Fibroblast of skin of right biceps (primary cell): ENCODE measurements around the gene ADPRHL1.

Experiments
- DNase-seq: peaks from one replicate; pipeline ENCODE4 v3.0.0-alpha.2; 2013

ADPRHL1 gene

DNA sequence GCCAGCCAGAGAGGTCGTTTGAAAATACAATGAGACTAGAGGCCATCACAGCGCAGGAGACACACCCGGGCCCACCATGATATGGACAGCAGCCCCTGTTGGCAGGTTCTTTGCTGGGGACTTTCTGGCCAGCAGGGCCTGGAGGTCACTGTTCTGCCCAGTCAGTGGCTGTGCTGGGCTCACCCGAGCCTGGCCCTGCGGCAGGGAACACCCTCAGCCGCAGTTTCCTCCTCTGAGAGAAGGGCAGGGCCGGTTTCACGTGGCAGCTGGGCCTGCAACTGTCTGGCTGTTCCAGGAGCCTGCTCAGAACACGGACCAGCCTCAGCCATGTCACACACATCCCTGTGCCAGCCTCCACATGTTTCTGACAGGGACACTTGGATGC lies 39.4 kb downstream of the ADPRHL1 start:
- no peak for DNase-seq

DNA sequence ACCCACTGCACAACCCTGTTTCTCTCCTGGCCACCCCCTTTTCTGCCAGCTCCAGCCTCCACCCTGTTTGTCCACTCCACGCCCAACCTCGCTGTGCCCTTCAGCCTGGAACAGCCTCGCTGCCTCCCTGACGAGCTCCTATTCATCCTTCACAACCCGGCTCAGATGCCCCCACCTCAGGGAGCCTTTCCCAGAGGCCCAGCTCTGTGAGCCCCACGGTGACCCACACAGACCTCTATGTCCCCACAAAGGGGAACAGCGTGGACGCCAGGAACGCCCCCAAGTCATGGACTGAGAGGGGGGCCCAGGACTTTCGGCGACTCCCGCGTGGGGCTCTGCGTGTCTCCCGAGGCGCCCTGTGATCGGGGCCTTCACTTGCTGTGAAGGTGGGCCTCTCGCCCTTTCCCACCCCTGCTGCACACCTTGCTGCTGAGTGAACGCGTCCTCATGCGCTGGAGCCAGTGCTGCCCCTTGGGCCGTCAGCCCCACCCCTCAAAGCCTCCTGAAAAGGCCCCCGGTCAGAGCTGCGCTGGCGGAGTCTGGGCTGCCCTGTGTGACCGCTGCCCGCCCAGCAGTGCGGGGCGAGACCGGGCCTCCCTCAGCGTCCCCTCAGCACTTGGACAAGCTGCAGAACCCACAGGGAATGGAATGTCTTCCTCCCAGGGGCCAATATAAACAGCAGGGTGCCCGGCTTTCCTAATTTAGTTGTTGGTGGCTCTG lies 40.0 kb downstream of the ADPRHL1 start:
- no peak for DNase-seq

DNA sequence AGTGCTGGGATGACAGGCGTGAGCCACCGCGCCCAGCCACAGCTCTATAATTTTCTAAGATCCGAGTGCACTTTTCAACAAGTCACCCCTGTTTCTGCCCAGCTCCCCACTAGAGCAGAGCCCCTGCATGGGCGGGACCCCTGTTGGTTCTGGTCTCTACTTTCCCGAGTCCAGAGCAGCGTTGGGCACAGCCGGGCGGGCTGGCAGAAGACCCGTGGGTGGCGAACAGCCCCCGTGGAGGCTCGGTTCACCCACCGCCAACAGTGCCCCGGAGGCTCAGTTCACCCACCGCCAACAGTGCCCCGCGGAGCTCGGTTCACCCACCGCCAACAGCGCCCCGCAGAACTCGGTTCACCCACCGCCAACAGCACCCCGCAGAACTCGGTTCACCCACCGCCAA lies 40.8 kb downstream of the ADPRHL1 start:
- DNase-seq = no peak

DNA sequence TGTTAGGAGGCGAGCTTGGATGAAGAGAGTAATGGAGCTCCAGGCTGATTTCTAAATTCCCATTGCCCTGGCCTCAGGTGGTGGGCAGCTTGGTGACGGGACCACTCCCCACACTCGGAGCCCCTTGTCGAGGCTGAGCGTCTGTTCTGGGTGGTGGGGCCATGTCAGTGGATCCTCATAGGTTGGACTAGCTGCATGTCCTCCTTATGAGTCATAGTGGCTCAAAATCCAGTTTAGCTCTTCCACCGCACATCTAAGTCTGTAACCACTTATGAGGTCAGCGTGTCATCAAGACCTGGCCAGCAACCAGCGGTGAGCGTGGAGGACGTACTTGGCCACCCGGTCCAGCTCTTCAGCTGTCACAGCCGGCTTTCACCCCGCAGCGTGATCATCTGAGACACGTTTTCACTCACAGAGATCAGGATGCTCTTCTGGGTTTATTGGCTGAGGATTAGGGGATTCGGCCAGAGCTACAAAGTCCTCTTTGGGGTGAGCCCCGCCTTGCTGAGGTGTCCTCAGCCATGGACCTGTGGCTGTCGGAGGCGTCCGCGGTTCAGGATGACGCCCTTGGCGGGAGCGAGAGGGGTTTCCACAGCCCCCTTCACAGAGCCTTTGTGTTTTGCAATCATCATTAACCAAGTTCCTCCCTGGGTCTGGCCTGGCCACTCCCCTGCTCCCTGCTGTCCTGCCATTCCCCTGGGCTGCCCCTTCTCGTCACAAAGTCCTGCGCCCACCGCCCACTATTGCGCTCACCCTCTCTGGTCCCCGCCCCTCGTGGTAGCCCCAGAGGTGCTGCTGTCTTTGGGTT lies 41.9 kb downstream of the ADPRHL1 start:
- peak; percentile 93 for DNase-seq

DNA sequence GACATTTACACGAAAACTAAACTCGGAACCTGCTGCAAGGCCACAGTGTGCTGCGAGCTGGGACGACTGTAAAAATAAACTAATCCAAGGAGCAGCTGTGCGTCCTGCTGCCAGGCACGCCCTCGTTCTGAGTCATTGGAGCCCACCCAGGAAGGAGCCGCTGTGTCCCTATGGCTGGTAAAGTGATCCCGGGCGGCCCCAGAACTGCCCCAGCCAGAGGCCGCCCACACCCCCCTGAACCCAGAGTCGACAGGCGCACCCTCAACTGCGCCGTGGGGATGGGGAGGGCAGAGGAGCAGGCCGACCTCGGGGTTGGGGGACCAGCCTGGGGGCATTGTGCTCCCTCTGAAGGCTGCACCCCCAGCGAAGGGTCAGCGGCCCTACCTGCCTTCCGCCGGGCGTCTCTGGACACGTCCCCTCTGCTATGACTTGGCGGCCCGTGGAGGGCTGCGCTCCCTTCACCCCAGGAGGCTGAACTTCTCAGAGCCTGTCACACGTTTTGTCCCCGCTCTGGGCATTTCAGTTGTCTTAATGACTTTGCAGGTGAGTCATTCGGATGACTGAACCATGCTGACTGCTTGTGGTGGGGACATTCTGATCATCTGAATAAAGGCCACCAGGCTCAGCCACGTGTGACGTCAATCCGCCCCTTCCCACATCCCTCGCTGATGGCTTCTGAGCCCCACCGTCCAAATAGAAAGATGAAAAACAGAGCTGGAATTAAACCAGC lies 42.7 kb downstream of the ADPRHL1 start:
- peak; percentile 93 for DNase-seq

DNA sequence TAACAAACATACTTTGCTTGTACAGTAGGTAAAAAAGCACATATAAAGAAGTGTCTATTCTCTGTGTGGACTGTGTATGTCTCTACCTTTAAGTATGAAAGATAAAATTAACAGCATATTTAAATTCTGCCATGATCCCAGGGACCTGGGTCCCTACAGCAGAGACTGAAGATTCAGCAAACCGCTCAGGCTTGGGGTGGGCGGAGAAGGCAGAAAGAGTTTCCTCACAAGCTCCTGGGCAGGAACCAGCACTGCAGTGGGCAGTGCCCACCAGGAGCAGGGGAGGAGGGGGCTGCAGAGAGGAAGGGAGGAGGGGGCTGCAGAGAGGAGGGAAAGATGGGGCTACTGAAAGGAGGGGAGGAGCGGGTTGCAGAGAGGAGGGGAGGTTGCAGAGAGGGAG lies 44.7 kb downstream of the ADPRHL1 start:
- DNase-seq = no peak

DNA sequence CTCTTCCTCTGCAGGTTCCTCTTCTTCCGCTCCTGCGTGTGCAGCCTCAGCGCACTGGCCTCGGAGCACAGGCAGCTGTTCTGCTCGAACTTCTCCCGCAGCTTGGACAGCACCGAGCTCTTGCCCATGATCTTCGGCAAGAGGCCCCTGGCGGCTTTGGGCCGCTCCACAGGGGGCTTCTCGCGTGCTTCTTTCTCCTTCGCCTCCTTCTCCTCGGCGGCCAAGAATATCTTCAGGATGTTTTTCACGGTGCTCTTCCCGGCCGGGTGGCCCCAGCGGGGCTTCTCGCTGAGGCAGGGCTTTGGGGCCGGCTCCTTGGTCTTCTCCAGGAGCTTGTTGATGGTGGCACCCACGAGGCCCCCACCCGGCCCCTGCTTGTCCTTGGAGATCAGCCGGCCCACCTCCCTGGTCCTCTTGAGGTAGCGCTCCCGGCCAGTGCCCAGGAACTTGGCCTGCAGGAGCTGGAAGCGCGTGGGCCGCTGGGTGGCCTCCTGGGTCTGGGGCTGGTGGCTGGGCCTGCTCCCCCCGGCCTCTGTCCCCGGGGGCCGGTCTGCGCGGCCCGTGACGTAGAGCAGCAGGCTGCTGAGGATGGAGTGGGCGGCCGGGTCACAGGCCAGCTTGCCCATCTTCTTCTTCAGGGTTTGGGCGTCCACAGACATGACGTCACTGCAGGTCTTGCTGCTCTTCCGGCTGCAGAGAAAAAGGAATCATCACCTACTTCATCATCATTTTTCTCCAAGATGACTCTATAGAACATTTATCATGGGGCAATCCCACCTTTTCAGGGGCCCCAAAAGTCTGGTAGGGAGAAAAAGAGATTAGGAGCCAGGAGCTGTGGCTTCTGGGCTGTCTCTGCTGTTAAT lies 45.5 kb downstream of the ADPRHL1 start:
- DNase-seq = no peak

DNA sequence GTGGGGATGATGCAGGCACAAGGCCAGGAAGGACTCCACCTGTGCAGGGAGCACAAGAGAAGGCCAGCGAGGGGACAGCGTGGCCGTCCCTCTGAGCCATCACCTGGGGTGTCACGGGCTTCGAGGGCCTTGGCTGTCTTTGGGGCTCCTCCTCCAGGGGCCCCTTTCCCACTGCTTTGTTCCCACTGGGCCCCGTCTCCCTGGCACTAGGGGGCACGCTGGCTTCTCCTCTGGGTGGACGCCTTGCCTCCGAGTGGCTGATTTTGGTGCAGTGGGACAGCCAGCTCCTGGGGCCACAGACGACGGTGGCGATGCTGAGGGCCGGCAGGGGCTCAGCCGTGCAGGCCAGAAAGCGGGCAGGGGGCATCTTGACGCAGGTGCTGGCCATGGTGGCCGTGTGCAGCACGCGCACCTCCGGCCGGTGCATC lies 46.2 kb downstream of the ADPRHL1 start:
- no peak for DNase-seq

DNA sequence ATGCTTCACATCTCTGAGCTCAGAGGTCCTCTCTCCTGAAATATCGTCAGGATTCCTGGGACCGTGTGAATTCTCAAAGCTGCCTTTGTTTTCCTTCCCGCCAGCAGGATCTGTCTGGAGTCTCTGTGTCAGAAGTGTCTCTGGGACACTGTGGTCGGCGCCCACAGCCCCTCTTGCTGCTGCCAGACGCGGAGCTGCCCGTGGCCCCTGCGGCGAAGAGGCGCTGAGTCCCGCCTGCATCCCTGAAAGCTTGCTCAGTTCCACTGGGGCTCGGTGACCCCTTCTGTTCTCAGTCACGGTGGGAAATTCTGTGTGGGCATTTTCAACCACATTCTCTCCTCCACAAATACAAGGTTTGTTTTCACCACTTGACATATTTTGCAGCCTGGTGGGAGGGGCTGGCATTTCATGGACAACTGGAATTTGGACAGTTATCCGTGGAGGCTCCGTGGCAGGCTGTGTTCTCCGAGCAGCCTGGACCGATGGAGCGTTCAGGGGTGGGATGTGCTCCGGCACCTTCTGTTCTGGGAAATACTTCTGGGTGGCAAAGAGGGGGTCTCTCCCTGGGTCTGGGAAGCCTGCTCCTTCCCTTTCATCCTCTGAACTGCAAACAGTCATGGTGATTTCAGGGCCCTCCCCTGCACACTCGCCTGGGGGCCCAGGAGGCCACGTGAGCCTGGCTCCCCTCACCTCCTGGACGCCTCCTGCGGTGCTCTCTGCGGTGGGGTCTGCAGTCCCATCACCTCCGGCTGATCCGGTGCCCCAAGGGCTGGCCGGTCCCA lies 46.8 kb downstream of the ADPRHL1 start:
- no peak for DNase-seq

DNA sequence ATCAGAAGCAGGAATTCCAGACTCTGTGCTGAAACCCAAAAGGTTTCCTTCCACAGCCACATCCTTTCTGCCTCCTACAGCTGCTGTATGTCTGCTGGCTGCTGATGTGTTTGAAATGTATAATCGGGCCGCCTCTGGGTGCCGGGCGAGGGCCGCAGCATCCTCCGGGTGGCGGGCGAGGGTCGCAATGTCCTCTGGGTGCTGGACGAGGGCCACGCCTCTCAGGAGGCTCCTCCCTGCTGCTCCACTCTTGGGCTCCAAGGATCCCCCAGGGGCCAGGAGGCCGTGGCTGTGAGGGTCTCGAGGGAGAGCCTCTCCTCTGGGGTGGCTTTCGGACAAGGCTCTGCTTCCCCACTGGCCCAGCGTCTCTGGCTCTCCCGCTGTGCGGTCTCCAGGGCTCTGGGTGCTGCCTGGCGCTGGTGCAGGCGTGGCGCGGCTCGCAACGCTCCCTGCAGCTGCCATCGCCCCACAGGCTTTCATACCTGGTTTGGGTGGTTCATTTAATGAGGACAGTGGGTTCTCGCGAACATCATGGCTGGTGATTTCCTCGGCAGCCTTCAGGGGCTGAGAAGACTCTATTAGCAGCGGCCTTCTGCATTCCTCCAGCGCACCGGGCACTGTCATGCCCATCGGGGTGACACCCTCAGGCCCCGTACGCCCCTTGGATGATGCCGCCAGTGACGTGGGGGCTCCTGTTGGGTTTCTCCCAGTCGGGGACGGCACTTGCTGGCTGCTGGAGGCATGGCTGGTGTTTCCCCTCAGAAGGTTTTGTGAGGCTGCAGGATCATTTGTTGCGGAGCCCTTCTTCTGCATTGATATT lies 47.6 kb downstream of the ADPRHL1 start:
- DNase-seq = no peak

DNA sequence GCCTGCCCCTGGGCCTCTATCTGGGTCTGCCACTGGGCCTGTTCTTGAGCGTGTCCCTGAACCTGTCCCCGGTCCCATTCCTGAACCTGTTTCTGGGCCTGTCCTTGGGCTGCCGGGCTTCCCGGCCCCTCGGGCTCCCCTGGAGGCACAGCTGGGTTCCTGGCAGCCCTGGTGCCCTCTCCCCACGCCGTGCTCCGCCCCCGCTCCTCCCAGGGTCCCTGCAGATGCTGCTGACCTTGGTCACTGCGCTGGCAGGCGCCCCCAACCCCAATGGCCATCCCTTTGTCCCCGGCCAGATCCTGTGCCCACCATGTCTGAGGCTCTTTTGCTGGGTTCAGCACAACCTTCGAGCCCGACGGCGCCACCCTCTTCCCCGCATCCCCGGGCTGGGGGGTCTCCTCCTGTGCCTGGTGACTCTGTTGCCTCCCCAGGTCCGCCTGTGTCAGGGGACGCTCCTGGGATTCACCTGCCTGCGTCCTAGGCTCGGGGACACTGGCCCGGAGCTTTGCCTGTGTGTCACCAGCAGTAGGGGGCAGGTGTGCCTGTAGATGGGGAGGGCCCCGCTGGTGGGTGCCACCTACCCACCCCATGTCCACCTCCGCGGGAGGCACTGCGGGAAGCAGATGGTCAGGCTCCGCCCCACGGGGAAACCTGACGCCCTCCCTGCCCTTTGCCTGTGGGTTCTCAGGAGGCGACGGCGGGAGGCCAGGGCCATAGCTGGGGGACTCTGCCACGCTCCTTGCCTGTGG lies 48.4 kb downstream of the ADPRHL1 start:
- DNase-seq = no peak

DNA sequence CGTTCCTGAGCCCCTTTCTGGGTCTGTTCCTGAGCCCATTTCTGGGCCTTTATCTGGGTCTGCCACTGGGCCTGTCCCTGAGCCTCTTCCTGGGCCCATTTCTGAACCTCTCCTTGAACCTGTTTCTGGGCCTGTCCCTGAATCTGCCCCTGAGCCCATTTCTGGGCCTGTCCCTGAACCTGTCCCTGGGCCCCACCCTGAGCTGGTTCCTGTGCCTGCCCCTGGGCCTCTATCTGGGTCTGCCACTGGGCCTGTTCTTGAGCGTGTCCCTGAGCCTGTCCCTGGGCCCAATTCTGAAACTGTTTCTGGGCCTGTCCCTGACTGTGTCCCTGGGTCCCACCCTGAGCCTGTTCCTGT lies 48.9 kb downstream of the ADPRHL1 start:
- no peak for DNase-seq

DNA sequence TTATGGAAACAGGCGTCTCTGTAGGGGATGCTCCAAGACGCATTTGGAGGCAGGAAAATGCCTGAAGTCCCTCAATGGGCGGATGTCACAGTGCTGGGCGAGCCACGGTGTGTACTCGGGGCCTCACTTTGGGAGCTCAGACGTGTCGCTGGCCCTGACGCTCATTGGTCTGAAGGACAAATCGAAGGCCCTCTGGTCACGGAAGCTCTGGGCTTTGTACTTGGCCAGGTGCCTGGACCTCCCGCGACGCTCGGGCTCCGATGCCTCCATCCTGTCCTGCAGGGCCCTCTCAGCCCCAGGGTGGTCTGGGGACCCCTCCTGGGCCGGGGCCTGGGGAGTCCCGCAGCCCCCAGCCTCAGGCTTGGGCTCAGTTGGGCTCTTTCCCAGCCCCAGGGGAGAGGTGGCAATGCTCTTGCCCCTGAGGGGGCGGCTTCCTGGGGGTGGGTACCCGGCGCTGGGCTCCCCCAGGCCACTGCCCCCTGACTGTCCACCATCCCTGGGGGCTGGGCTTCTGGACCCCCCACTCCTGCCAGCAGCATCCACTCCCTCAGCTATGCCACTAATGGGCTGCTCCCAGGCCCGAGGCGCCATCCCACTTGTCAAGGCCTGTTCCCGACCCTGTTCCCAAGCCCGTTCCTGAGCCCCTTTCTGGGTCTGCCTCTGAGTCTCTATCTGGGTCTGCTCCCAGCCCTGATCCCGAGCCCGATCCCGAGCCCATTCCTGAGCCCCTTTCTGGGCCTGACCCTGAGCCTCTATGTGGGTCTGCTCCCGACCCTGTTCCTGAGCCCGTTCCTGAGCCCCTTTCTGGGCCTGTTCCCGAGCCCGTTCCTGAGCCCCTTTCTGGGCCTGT lies 49.8 kb downstream of the ADPRHL1 start:
- no peak for DNase-seq

DNA sequence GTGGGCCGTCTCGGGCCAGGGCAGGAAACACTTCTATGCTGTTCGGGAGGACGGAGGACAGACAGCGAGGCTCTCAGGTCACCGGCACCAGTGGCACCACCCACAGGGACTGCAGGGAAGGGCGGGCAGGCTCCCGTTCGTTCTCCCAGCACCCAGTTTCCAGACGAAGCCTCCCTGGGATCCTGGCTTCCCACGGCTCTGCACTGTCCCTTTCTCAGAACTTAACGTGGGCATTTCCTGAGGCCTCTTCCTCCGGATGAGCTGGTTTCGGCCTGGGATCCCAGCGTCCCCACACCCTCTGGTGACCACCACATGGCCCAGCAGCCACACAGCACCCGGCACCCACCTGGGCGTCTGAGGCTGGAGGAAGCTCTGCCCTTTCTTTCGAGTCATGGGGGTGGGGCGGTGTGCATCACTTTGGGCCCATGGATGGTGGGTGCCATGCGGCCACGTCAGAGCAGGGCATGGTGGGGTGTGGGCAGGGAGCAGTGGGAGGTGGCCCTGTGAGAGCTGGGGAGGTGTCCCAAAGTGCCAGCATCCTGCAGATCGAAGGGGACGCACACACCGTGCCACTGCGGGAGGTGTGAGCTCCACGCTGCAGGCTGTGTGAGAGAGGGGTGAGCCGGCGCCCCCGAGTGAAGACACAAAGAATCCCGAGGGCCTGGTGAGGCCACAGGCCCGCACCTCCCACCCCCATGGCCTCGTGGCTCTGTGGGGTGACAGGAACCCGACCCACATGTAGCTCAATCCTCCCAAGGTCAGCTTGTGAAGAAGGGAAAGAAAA lies 50.6 kb downstream of the ADPRHL1 start:
- no peak for DNase-seq

DNA sequence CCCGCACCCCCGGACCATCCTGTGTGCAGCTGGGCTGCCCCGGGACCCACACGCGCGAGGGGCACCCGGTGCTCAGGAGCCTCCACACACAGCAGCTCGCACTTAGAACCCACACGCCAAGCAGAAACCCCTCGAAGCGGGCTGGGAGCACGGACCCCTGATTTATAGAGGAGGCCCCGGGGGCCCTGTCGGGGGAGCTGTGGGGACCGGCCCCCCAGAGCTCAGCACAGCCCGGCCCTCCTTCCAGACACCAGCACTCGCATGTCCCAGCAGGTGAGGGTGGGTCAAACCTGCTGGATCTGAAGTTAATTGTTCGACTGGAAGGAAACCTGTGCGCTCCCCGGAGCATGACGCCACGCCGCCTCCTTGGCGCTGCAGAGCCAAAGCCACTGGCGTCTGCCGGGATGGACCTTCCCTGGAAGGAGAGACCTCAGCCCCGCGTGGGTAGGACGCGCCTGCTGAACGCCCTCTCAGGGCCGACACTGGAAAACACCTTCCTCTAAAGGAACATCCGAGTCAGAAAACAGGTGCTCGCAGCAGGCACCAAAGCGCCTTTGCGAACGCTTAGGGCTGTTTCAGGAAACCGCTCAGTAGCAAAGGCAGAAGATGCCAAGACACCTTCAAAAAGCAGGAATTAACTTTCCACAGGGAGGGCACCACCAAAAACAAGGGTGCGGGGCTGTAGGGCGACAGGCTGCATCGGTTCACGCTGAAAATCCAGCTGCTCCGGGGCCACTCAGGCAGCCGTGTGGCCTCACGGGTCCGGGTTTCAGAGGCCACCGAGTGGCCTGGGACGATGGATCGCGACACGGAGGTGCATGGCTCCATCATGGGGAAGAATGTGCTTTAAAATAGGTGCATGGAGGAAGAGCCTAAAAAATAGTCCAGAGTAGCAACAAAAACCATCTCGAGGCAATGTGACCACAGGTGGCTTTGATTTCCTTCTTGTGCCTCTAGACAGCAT lies 51.6 kb downstream of the ADPRHL1 start:
- no peak for DNase-seq

DNA sequence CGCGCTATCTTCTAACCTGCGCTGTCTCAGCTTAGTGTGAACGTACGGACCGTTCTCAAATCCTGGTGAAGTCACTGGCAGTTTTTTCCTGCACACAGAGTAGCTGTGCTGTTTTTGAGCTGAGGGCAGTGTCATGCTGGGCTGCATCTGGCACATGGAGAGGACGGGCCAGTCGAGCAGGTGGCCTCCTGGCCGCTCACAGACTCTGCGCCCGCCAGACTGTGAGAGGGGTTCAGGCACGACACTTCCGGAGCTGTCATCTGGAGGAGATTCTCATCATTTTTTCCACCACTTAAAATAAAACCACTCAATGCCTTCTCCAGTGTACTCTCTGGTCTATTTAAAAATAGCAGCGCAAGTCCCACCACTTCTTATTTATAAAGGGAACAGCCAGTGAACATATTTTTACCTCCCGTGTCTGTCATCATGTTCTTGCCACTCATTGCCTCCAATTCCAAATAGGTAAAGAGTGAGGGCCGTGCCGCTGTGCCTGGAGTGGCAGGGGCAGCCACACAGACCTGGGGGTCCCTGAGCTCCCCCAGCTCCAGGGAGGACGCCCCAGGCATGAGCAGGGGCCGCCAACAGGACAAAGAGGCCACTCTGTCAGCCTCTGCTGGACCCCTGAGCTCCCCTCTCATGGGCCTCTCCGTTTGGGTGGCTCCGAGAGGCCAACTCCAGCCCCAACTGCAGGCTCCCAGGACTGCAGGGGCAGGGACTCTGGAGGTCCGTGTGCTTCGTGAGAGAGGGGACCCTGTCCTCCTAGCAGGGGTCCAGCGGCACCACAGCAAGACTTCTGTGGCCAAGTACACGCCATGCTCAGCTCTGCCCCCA lies 52.5 kb downstream of the ADPRHL1 start:
- DNase-seq = peak; percentile 29
